Measurements from ENCODE around the gene KLF15.
"Not testable (repeated sequence)": the region's sequence is repeated elsewhere in the genome, so short reads cannot be mapped to it uniquely, and the experiment has no call there.

The KLF15 gene

DNA sequence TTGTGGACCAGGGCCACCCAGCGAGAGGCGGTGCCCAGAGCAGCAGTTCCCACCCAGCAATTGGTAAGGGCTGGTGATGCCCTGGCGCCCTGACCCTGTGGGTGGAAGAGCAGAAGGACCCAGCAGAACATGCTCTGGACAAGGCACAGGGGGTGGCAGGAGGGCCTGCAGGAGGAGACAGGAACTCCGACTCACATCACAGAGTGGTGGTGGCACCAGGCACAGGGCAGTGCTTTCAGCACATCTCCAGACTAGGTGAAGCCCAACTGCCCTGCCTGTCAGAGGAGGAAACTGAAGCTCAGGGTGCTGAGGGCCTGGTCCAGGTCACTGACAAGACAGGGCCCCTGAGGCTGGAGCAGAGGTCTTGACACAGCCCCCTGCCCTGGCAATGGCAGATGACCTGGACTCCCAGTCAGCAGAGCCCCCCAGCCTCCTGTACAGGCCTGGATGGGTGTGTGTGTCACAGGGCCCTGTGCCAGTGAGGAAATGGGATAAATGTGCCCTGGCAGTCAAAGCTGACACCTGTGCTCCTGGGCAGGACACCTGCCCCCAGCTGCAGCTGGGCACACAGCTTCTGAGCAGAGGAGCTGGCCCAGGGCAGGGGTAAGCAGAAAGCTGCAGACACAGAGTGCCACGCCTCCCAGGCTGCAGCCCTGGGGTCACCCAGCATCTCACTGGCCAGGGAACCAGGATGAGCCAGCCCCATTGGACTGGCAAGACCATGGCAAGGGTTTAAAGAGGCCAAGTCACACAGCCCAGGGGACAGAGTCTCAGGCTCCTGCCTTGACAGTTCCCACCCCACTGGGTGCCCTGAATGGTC lies 11.4 kb downstream of the KLF15 start:
- no peak for DNase-seq

GRCh38 chr3:126345231-126345630 lies 12.0 kb downstream of the KLF15 start:
- no peak for DNase-seq

GRCh38 chr3:126344380-126345041 lies 12.7 kb downstream of the KLF15 start:
- DNase-seq, result no peak

GRCh38 chr3:126343649-126344035 lies 13.6 kb downstream of the KLF15 start:
- DNase-seq, result no peak

GRCh38 chr3:126342991-126343648 lies 14.1 kb downstream of the KLF15 start:
- DNase-seq, result peak in 1 of 4 experiments; percentile 5

- DNase-seq, result no peak
Measured at GRCh38 chr3:126342211-126342610, 15.0 kb downstream of the KLF15 start.

GRCh38 chr3:126341755-126342150 lies 15.5 kb downstream of the KLF15 start:
- DNase-seq, result no peak

DNA sequence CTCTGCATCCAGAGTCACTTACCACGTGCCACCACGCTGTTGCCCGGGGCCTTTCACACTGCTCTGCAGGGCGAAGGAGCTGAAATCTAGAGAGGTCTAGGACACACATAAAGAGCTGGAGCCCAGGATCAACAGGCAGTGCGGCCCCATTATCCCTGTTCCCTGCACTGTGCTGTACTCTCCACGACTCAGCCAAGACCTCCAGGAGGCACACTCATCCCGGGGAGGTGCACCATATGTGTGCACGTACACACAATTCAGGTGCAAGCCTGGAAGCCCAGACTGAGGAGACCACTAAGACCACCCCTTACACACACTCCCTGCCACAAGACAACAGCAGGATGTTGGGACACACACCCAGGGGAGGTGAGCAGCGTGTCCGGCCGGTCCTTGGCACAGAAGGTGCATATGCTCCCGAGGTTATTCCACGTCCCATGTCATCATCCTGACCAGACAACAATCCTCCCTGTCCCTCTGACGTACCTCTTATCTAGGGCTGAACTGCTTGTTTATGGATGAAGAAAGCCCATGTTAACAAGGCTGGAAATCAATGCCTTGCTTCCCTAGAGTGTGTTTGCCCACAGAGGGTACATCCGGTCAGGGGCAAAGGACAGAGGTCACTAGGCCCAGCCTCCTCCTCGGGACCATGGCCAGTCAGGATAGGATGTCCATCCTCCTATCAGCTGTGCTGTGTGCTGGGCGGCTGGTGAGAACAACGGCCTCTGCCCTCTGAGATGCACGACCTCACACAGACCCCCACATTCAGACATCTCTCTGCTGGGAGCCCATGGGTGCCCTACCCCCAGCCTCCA lies 16.1 kb downstream of the KLF15 start:
- DNase-seq, result no peak

DNA sequence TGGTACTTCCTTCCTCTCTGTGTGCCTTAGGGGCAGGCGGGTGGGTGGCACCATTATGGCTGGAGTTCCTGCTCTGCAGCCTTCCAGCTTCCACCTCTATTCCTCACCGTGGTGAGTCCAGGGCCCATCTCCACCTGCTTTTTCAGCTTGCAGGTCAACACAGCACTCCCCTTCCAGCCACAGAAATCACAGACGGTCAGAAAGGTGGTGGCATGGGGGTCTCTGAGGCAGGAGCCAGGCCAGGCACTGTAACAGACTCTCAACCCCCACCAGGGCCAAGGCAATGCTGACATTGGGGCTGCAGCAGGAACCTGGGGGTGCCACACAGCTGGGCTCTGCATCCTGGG lies 16.6 kb downstream of the KLF15 start:
- DNase-seq, result no peak

DNA sequence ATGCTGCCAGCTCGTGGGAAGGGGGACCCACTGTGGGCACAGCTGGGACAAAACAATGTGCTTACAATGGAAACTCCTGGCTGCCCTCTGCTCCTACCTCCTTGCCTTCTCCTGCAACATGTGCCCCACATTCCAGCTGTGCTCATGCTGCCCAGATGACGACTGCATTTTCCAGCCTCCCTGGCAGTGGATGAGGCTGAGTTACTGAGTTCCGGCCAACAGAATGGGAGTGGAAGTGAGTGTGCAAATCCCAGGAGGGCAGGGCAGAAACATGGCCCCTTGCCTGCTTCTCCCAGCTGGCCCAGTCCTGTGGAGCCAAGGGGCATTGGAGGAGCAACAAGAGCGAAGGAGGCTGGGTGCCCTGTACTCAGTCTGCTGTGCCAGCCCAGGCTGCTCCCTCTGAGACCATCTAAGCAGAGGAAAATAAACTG lies 17.1 kb downstream of the KLF15 start:
- DNase-seq, result no peak

DNA sequence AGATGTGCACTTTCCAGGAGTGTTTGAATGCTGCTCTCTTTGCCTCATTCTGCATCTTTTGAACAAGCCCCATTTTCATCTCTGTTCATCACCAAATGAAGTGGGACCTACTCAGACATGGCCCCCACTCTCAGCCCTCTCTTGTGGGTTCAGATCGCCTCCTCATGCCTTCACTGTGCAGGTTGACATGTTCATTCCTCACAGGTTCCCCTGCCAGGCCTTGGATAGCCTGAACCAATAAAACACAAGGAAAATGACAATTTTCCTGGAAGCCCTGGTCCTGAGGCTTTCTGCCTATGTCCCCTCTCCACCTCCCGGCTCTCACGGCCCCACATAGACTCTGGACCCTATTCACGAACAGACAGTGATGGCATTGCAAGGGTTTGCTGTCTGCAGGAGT lies 17.7 kb downstream of the KLF15 start:
- no peak for DNase-seq

DNA sequence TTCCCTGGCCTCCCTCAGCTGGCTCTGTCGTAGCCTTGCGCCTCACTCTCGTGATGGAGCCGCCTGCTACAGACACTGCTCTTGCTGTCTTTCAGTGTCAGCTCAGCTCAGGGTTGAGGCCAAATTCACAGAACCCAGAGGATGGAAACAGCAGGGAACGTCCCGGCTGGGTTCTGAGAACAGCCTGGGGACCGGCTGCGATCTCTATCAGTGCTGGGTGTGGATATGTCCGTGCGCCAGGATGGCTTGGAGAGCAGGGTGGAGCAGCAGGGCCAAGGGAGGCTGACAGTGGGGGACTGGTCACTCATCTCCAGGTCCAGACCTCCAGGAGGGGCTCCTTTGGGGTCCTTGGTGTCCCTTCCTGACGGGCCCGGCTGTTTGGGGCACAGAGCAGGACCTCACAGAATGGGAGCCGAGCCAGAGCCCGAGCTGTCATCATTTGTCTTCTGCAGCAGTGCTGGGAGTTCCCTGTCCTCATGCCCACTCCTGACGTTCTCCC lies 18.4 kb downstream of the KLF15 start:
- no peak for DNase-seq

GRCh38 chr3:126337980-126338651 lies 19.1 kb downstream of the KLF15 start:
- DNase-seq, result no peak

DNA sequence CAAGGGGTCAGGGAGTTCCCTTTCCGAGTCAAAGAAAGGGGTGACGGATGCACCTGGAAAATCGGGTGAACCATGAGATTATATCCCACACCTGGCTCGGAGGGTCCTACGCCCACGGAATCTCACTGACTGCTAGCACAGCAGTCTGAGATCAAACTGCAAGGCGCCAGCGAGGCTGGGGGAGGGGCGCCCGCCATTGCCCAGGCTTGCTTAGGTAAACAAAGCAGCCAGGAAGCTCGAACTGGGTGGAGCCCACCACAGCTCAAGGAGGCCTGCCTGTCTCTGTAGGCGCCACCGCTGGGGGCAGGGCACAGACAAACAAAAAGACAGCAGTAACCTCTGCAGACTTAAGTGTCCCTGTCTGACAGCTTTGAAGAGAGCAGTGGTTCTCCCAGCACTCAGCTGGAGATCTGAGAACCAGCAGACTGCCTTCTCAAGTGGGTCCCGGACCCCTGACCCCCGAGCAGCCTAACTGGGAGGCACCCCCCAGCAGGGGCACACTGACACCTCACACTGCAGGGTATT lies 25.3 kb downstream of the KLF15 start:
- DNase-seq, result not testable (repeated sequence)

GRCh38 chr3:126329927-126330725 lies 27.1 kb downstream of the KLF15 start:
- no peak for DNase-seq

- DNase-seq, result no peak
Measured at GRCh38 chr3:126326629-126327028, 30.6 kb downstream of the KLF15 start.

- DNase-seq, result no peak
Measured at GRCh38 chr3:126322181-126322967, 34.8 kb downstream of the KLF15 start.

- no peak for DNase-seq
Measured at GRCh38 chr3:126321490-126321889, 35.7 kb downstream of the KLF15 start.

GRCh38 chr3:126320517-126321293 lies 36.5 kb downstream of the KLF15 start:
- no peak for DNase-seq
